Measurements from ENCODE around the gene SOBP.
"Not testable (repeated sequence)": the region's sequence is repeated elsewhere in the genome, so short reads cannot be mapped to it uniquely, and the experiment has no call there.

The SOBP gene

DNA sequence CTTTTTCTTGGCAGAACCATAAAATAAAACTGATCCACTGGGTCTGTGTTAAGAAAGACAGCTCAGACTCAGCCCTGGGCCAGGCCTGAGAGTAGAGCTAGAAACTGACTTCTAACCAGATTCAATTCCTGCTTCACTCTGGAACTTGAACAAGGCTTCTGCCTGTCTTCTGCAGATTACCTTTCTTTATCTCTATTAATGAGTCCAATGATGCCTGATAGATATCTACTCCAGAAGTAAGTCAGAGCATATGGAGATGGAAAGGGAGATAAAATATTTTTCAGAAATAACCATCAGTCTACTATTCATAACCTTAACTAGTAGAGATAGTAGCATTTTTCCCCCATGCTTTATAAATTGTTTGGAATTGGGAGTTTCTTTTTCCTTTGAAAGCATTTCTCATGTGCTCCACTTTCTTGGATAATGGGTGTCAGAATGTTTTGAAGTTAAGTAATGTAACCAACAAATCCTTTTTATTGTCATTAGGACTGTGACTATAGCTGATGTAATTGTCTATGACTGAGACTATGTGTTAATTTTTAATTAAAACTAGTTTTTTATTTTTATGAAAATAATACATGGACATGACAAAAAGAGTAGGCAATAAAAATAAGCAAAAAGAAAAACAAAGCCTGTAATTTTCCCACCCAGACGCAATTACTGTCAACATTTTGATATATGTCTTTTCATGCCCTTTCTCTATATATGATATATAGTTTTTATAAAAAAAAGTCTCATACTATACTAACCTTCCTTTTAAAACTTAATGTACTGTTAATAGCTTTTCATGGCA lies 7.2 kb downstream of the SOBP start:
- Mint-ChIP-seq H3K4me3 (no peak overlapping the region), H3K9me3 (ENCODE audit: low read depth) (no peaks in the 10 kb centered on the region), H3K27me3 (peaks cover 6% of the 10 kb centered on the region), H3K4me1 (ENCODE audit: low read depth) (no peaks in the 10 kb centered on the region), H3K27ac (no peak overlapping the region), H3K36me3 (no peaks in the 10 kb centered on the region)

DNA sequence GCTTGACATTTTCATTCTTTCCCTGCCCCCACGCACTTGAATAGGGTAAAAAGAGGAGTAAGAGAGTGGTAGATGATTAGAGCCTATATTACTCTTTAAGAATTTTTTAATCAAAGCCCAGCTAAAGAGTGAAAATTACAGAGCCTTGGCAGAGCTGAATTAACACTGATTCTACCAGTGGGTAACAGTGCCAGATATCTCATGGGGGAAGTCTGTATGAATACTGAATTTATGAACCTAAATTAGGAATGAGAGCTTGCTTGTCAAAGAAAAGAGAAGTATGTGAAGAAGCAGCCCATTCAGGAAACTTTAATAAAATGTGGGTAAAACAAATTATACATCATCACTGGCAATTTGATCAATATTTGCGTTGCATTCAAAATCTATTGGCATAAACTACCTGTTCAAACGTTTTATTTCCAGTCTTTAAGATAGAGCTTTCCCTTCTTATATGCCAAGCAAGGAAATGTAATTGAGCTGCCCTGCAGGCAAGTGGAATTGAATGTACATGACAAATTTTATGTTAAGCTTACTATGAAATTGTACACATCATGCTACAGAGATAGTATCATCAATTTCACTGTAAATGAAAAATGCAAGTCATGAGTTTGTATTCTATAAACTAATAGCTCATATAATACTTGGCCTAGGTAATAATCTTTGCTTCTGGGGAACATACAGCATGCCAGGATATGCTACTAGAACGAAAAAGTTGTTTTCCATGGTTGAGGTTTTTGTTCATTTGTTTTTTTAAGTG lies 14.5 kb downstream of the SOBP start:
- Mint-ChIP-seq H3K4me1 (ENCODE audit: low read depth) (no peaks in the 10 kb centered on the region), H3K36me3 (no peaks in the 10 kb centered on the region)

DNA sequence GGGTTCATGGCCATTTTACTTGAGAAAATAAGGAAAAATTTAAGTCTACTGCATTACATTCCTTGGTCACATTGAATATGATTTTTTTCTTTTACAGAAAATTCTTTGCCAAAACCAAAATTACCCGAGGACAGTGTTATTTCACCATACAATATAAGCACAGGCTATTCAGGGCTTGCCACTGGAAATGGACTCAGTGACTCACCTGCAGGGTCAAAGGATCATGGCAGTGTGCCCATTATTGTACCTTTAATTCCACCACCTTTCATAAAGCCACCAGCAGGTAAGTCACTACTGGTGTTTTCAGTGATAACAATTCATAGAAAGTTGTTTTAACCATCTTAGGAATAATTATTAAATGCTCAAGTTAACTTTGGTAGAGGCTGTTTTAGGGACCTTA lies 16.2 kb downstream of the SOBP start:
- H3K27ac Mint-ChIP-seq = no peak overlapping the region
- H3K4me1 Mint-ChIP-seq (ENCODE audit: low read depth) = no peaks in the 10 kb centered on the region
- no peaks in the 10 kb centered on the region for H3K9me3 Mint-ChIP-seq (ENCODE audit: low read depth)
- no peak overlapping the region for H3K4me3 Mint-ChIP-seq
- H3K27me3 Mint-ChIP-seq = peaks cover 3% of the 10 kb centered on the region
- no peaks in the 10 kb centered on the region for H3K36me3 Mint-ChIP-seq

More for the DNA sequence above, 14.5 kb downstream of the SOBP start:
- Mint-ChIP-seq H3K27ac (no peak overlapping the region), H3K27me3 (peaks cover 5% of the 10 kb centered on the region), H3K4me3 (no peak overlapping the region), H3K9me3 (ENCODE audit: low read depth) (no peaks in the 10 kb centered on the region)

DNA sequence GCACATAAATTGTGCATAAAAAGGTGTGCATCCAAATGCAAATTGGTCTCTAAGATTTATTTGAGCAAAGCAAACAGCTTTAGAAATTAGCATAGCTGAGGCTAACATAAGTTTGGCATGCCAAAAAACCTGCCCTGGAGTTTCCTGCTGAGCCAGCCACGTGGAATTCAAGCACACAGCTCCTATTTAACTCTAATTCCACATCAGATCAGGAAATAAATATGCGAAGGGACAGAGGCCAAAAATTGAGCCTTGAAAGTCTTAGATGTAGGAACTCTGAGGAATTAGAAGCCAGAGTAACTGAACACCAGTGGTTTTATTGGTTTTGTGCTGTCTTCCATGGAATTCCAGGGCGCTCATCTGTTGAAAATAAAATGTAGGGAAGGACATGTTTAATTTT lies 19.6 kb downstream of the SOBP start:
- Mint-ChIP-seq H3K27ac (no peak overlapping the region), H3K9me3 (ENCODE audit: low read depth) (peaks cover under 1% of the 10 kb centered on the region), H3K4me3 (no peak overlapping the region), H3K4me1 (ENCODE audit: low read depth) (no peaks in the 10 kb centered on the region), H3K27me3 (no peaks in the 10 kb centered on the region), H3K36me3 (no peaks in the 10 kb centered on the region)

DNA sequence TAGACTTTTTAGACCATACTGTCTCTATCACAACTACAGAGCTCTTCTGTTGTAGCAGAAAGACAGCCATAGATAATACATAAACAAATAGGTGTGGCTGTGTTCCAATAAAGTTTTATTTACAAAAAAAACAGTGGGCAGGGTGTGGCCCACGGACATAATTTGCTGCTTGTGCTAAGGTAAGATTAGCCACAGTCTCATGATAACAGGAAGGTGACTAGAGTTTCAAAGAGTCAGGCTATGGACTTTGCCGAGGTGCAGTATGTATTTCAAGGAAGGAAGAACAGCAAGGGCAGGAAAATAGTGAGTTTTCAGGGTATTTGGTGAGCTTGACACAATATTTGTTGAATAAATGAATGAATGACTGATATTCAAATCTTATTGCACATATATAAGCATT lies 20.2 kb downstream of the SOBP start:
- no peaks in the 10 kb centered on the region for H3K4me1 Mint-ChIP-seq (ENCODE audit: low read depth)
- H3K27ac Mint-ChIP-seq = no peak overlapping the region
- H3K36me3 Mint-ChIP-seq = peaks cover 5% of the 10 kb centered on the region
- peaks cover 6% of the 10 kb centered on the region for H3K9me3 Mint-ChIP-seq (ENCODE audit: low read depth)
- H3K27me3 Mint-ChIP-seq = peaks cover 4% of the 10 kb centered on the region
- H3K4me3 Mint-ChIP-seq = no peak overlapping the region

DNA sequence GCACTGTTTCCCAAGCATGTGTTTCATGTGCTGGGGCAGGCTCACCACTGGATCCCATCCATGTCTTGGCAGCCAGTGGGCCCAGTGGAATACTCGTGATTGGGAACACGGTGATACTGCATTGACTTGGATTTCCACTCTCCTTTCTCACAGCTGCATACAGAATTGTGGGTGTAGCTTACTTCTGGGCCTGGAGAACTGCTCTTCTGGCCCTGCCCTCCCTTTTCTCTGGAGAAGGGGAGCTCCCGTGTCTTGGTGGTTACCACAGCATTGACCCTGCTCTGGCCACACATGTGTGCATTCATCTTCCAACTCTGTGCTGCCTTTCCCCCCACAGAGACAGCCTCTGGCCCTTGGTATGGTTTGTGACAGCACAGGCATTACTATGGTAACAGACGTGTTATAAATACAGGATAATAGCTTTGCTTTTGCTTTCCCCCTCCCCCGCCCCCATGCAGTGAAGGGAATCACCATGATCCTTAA lies 21.6 kb downstream of the SOBP start:
- no peaks in the 10 kb centered on the region for H3K4me1 Mint-ChIP-seq (ENCODE audit: low read depth)
- H3K27ac Mint-ChIP-seq = no peak overlapping the region
- peaks cover 13% of the 10 kb centered on the region for H3K36me3 Mint-ChIP-seq
- H3K4me3 Mint-ChIP-seq = no peak overlapping the region
- H3K27me3 Mint-ChIP-seq = peaks cover 4% of the 10 kb centered on the region
- H3K9me3 Mint-ChIP-seq (ENCODE audit: low read depth) = peaks cover 12% of the 10 kb centered on the region

DNA sequence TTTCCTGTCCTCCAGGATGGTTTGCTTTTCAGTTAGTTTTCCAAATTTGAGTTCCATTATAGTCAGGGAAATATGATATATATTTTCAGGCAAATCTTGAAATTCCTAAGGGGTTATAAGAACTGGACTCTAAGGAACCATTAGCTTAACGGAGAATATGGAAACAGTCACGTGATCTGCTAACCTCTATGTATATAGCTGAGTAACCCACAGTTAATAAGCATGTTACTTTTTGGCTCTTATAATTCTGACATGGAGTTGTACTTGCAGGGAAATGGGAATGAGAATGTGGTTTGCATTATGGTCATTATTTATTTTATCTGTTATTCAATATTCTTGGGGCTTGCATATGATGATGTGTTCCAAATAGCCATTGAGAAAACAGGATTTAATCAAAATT lies 23.3 kb downstream of the SOBP start:
- no peak overlapping the region for H3K27ac Mint-ChIP-seq
- H3K36me3 Mint-ChIP-seq = peaks cover 14% of the 10 kb centered on the region
- H3K9me3 Mint-ChIP-seq (ENCODE audit: low read depth) = peaks cover 12% of the 10 kb centered on the region
- no peak overlapping the region for H3K4me3 Mint-ChIP-seq
- H3K27me3 Mint-ChIP-seq = peaks cover 4% of the 10 kb centered on the region
- no peaks in the 10 kb centered on the region for H3K4me1 Mint-ChIP-seq (ENCODE audit: low read depth)

DNA sequence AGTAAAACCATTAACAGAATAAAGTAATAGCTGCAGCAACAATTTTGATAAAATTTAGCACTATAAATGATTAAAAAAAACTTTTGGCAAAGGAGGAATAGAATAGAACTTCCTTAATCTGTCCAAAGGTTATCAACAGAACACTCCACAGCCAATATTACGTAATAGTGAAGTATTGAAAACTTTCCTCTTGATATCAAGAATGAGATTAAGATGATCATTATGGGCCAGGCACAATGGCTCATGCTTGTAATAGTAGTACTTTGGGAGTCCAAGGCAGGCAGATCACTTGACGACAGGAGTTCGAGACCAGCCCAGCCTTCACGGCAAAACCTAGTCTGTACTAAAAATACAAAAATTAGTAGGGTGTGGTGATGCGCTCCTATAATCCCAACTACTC lies 26.0 kb downstream of the SOBP start:
- Mint-ChIP-seq H3K9me3 (ENCODE audit: low read depth) (peaks cover 12% of the 10 kb centered on the region), H3K36me3 (peaks cover 14% of the 10 kb centered on the region), H3K27me3 (peaks cover 4% of the 10 kb centered on the region), H3K4me3 (no peak overlapping the region), H3K27ac (no peak overlapping the region), H3K4me1 (ENCODE audit: low read depth) (no peaks in the 10 kb centered on the region)

DNA sequence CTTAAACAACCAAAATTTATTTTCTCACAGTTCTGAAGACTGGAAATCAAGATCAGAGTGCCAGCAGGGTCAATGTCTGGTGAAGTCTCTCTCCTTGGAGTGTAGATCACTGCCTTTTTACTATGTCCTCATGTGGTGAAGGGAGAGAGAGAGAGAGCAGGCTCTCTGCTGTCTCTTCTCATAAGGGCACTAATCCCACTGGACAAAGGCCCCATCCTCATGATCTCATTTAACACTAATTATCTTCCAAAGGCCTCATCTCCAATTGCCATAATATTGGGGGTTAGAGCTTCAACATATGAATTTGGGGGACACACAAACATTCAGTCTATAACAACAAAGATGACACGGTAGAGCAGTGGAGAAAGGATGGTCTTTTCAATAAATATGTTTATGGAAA lies 27.4 kb downstream of the SOBP start:
- H3K27me3 Mint-ChIP-seq = peaks cover 4% of the 10 kb centered on the region
- no peak overlapping the region for H3K4me3 Mint-ChIP-seq
- no peak overlapping the region for H3K27ac Mint-ChIP-seq
- no peaks in the 10 kb centered on the region for H3K4me1 Mint-ChIP-seq (ENCODE audit: low read depth)
- H3K36me3 Mint-ChIP-seq = peaks cover 14% of the 10 kb centered on the region
- peaks cover 12% of the 10 kb centered on the region for H3K9me3 Mint-ChIP-seq (ENCODE audit: low read depth)

DNA sequence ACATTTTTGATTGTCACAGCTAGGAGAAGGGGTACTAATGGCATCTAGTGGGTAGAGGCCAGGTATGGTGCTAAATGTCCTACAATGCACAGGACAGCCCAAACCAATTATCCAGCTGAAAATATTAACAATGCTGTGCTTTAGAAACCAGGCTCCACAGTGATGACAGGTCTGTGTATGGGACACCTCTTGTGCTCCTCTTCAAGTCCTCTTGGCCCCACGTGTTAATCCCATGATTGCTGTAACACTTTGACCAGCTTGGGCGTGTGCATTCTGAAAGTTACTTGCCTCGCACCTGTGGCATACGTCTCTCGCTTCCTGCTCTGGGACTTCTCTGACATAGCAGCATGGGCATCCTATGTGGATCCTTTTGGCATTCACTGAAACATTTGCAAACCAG lies 29.3 kb downstream of the SOBP start:
- H3K4me1 Mint-ChIP-seq (ENCODE audit: low read depth); H3K4me3 Mint-ChIP-seq; H3K27ac Mint-ChIP-seq; H3K27me3 Mint-ChIP-seq: not testable (repeated sequence)
- Mint-ChIP-seq H3K9me3 (ENCODE audit: low read depth) (peaks cover 12% of the 10 kb centered on the region), H3K36me3 (peaks cover 14% of the 10 kb centered on the region)

DNA sequence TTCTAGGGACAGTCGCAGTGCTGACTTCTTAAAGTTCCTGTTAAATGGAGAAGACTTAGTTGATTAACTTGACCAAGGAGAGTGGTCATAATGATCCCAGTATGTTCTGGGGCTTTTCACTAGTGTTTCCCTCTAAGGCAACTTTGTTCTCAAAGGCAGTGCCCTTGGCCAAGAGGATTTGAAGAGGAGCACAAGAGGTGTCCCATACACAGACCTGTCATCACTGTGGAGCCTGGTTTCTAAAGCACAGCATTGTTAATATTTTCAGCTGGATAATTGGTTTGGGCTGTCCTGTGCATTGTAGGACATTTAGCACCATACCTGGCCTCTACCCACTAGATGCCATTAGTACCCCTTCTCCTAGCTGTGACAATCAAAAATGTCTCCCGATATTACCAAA lies 30.8 kb downstream of the SOBP start:
- H3K27me3 Mint-ChIP-seq; H3K4me3 Mint-ChIP-seq; H3K9me3 Mint-ChIP-seq (ENCODE audit: low read depth); H3K27ac Mint-ChIP-seq; H3K36me3 Mint-ChIP-seq; H3K4me1 Mint-ChIP-seq (ENCODE audit: low read depth): not testable (repeated sequence)

DNA sequence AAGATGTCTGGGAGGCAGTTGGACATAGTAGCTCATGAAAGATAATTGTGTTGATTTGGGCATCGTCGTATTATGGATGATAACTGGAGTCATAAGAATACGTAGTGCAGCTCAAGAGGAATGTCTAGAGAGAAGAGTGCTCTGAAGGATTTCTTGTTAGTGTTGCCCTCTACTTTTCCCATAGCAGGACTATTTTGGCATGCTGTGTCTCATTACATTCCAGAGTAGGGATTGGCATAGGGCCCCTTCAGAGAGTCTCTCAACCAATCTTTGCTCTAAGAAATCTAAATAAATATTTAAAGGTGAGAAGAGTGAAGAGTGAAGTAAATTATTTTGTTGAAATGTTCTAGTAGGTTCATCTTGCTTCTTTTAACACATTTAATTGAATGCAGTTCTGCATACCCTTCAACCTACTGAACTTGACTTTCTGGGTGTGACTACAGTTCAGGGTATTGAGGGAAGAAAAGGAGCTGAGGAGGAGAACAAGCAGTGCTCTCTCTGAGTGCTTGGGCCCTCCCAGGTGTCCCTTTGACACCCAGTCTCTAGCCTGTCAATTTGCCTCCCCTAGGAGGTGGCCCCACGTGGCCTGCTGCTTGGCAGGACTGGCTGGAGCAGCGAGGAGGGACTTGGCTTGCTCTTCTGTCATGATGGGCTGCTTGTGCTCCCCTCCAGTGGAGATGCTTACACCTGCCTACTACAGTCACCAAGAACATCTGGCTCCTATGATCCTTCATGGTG lies 33.3 kb downstream of the SOBP start:
- no peak overlapping the region for H3K27ac Mint-ChIP-seq
- H3K36me3 Mint-ChIP-seq = peaks cover 2% of the 10 kb centered on the region
- H3K4me1 Mint-ChIP-seq (ENCODE audit: low read depth) = no peaks in the 10 kb centered on the region
- H3K9me3 Mint-ChIP-seq (ENCODE audit: low read depth) = no peaks in the 10 kb centered on the region
- H3K4me3 Mint-ChIP-seq = no peak overlapping the region
- H3K27me3 Mint-ChIP-seq = no peaks in the 10 kb centered on the region

DNA sequence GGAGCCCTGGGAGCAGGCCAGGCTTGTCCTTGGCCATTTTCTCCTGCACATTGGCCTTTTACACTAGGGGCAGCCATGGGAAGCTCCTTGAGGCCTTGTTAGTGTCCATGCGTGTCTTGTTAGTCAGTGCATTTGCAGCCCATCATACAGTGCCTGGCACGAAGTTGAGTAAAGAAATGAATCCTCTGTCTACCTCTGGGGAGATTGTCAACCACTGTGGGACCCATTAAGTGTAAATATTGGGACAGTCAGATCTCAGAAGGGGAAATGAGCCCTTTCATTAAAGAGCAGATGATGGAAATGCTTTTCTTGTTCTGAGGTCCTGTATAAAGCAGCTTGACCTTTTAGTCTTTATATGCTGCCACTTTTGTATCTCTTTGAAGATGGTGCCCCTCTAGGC lies 33.9 kb downstream of the SOBP start:
- Mint-ChIP-seq H3K27me3 (no peaks in the 10 kb centered on the region), H3K36me3 (peaks cover 2% of the 10 kb centered on the region), H3K4me1 (ENCODE audit: low read depth) (no peaks in the 10 kb centered on the region), H3K4me3 (no peak overlapping the region), H3K27ac (no peak overlapping the region), H3K9me3 (ENCODE audit: low read depth) (no peaks in the 10 kb centered on the region)

DNA sequence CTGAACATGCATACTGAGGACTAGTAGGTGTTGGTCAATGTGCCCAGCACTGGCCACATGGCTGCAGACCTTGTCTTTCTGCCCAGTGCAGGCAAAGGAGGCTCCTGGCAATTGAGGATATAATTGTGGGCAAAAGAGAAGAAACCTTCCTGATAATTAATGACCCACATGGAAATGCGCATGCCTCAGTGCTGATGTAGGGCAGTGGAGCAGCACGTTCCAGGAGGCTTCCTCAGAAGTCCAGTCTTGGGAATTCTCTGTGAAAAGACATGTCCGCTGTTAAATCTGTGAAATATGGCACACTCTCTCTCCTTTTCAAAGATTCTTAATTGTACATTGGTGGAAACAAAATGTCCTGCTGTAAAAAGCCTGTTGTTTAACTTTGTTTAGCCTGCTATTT lies 34.7 kb downstream of the SOBP start:
- no peaks in the 10 kb centered on the region for H3K9me3 Mint-ChIP-seq (ENCODE audit: low read depth)
- peaks cover 2% of the 10 kb centered on the region for H3K36me3 Mint-ChIP-seq
- no peaks in the 10 kb centered on the region for H3K4me1 Mint-ChIP-seq (ENCODE audit: low read depth)
- H3K27ac Mint-ChIP-seq = no peak overlapping the region
- H3K27me3 Mint-ChIP-seq = no peaks in the 10 kb centered on the region
- H3K4me3 Mint-ChIP-seq = no peak overlapping the region

DNA sequence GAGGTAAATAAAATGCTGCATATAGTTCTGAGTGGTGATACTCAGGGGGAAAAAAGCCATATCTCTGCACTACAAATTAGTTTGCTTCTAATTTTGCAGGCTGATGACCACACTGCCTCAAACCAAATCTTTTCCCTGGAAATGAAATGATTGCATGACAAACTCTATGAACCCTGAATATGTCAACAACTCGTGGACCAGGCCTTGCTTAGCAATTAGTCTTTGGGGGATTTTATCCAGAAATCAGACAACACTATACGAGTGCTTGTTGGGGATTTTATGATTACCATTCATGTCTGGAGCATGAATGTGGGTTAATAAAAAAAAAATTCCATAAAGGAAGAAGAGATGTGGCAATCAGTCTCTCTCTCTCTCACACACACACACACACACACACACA lies 42.0 kb downstream of the SOBP start:
- no peaks in the 10 kb centered on the region for H3K9me3 Mint-ChIP-seq (ENCODE audit: low read depth)
- no peak overlapping the region for H3K4me3 Mint-ChIP-seq
- no peaks in the 10 kb centered on the region for H3K27me3 Mint-ChIP-seq
- no peak overlapping the region for H3K27ac Mint-ChIP-seq
- no peaks in the 10 kb centered on the region for H3K36me3 Mint-ChIP-seq
- H3K4me1 Mint-ChIP-seq (ENCODE audit: low read depth) = no peaks in the 10 kb centered on the region

Data from activated naive CD8-positive, alpha-beta T cell (primary cell).